HUDEP-2 (cell line): ENCODE measurements around the gene ZNF816.
"Not testable (repeated sequence)": the region's sequence is repeated elsewhere in the genome, so short reads cannot be mapped to it uniquely, and the experiment has no call there.

Experiments
- DNase-seq, 76 experiments: peaks; one replicate each; lab custom pipeline; 2025; ENCODE audit not compliant: unreplicated experiment in 76 of 76; lab: John Stamatoyannopoulos, UW

ZNF816 gene

GRCh38 chr19:52936151-52936953, 26.3 kb downstream of the ZNF816 start:
- DNase-seq, result peak in 69 of 76 experiments; percentile 13 to 91 (median 61)

- DNase-seq, result no peak
These were observed 27.2 kb downstream of the ZNF816 start for GRCh38 chr19:52935434-52935833.

DNA sequence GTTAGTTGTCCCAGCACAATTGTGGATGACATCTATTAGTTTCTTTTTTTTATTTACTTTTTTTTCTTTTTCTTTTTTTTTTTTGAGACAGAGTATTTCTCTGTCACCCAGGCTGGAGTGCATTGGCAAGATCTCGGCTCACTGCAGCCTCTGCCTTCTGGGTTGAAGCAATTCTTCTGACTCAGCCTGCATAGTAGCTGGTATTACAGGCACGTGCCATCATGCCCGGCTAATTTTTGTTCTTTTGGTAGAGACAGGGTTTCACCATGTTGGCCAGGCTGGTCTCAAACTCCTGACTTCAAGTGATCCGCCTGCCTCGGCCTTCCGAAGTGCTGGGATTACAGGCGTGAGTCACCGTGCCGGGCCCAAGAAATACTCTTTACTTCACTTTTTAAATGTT, 38.0 kb downstream of the ZNF816 start:
- not testable (repeated sequence) for DNase-seq

GRCh38 chr19:52923778-52924593, 38.7 kb downstream of the ZNF816 start:
- DNase-seq, result no peak

- DNase-seq, result peak in 75 of 76 experiments; percentile 23 to 96 (median 87)
These were observed 39.6 kb downstream of the ZNF816 start, which contains the start of gene ZNF888 for GRCh38 chr19:52922841-52923777. Gene ZNF888 (minus strand): TSS chr19:52923428. CDS start chr19:52917873, 5,555 bp downstream.

DNA sequence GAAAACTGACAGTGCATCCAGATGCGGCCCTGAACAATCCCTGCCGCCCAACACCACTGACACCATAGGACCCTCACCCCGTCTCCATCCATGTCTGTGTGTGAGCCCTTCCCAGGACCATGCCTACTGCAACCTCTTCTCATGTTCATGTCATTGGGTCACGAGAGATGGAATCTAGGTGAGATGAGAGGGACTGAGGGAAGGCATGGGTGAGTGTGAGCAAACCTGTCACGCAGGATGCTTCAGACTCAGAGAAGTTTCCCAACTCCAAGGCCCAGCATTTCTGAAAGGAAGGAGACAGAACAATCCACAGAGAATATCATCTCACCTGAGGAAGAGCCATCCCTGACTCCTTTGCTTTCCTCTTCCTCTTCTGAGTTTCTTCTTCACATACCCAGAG, 45.1 kb downstream of the ZNF816 start:
- no peak for DNase-seq

DNA sequence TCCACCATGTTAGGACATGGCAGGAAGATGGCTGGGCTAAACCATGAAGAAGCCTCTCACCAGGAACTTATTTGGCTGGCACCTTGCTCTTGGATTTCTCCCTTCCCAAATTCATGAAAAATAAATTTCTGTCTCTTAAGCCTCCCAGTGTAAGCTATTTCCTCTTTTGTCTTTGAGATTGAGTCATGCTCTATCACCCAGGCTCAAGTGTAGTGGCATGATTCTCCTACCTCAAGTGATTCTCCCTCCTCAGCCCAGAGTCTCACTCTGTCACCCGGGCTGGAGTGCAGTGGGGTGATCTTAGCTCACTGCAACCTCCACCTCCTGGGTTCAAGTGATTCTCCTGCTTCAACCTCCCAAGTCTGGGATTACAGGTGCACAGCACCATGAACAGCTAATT, 52.0 kb downstream of the ZNF816 start:
- DNase-seq, result no peak

DNA sequence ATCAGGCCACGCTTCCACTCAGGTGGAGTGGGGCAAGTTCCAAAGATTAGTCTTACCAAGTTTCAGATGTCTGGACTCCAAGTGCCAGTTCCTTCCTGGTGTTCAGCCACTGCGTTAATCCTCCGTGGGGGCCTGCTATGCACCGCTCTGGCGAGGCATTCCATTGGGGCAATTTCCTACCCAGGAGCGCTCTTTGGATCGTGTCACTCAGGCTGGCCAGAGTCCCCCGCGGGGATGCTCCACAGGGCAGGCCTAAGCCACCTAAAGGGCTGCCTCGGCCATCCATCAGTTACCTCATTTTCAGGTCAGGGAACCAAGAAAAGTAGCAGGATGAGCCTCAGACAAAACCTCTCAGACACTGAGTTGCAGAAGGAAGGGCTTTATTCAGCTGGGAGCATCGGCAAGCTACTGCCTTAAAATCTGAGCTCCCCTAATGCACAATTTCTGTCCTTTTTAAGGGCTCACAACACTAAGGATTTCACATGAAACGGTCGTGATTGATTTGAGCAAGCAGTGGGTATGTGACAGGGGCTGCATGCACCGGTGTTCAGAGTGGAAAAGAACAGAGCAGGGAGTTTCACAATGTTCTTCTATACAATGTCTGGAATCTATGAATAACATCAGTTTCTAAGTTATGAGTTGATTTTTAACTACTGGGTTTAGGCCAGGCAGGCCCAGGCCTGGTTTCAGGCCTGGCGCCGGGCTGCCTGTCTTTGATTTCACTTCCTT, 58.5 kb downstream of the ZNF816 start:
- DNase-seq, result not testable (repeated sequence)

- no peak for DNase-seq
These were observed 60.8 kb downstream of the ZNF816 start for GRCh38 chr19:52901842-52902241.
